Caco-2 (cell line): ENCODE results near the gene SOAT2. TPM values are rescaled to one million over a fixed set of nuclear protein-coding genes. Genes with fewer than 3 reads are reported as not detected.

Source experiments
- BruUV-seq: library from RNA; stranded (reverse); fragments of 400-500 nt; replicated peaks from 2 replicates; lab custom pipeline; 2021; lab: Mats Ljungman, UMichigan
- CTCF ChIA-PET: fragments of 300-600 bp; sonication (Branson Sonifier 250); formaldehyde crosslinking; loops from one replicate; lab custom pipeline; 2022; ENCODE audit warnings: antibody characterized with exemption; lab: Charles Lee
- POLR2A ChIA-PET: fragments of 300-600 bp; sonication (Branson Sonifier 250); formaldehyde crosslinking; loops from one replicate; lab custom pipeline; 2022; ENCODE audit warnings: antibody characterized with exemption; lab: Charles Lee
- DNase-seq, 2 experiments: peaks; one replicate each; pipeline versions ENCODE4 v3.0.0 to v3.0.0-alpha.2; 2020 to 2022
- H3K27me3 ChIP-seq: replicated peaks from 2 replicates; pipeline ENCODE4 v1.6.0; 2011; ENCODE audit warnings: low read length; ENCODE audit not compliant: control insufficient read depth, insufficient read depth
- H3K36me3 ChIP-seq: 2 replicates; pipeline ENCODE4 v1.5.1; 2011; ENCODE audit warnings: low read length; ENCODE audit not compliant: control insufficient read depth, insufficient read depth
- H3K4me1 ChIP-seq: fragments of 250-450 bp; sonication (Bioruptor Pico); 2 replicates; pipeline ENCODE4 v1.5.1; 2020; ENCODE audit warnings: mild to moderate bottlenecking
- H3K4me3 ChIP-seq: 2 replicates; pipeline ENCODE4 v1.5.1; 2011; ENCODE audit warnings: low read depth, mild to moderate bottlenecking, control low read depth, low read length
- H3K9me3 ChIP-seq: fragments of 250-450 bp; sonication (Bioruptor Pico); 2 replicates; pipeline ENCODE4 v1.5.1; 2020; ENCODE audit warnings: mild to moderate bottlenecking, moderate library complexity
- H3K27ac Mint-ChIP-seq: one replicate; pipeline ENCODE4 v1.8.0; 2022; ENCODE audit warnings: mixed read lengths; ENCODE audit not compliant: unreplicated experiment
- H3K27me3 Mint-ChIP-seq: one replicate; pipeline ENCODE4 v1.8.0; 2022; ENCODE audit warnings: mixed read lengths; ENCODE audit not compliant: insufficient read depth, unreplicated experiment
- H3K36me3 Mint-ChIP-seq: one replicate; pipeline ENCODE4 v1.8.0; 2022; ENCODE audit warnings: mild to moderate bottlenecking, mixed read lengths; ENCODE audit not compliant: insufficient read depth, unreplicated experiment
- H3K4me1 Mint-ChIP-seq: one replicate; pipeline ENCODE4 v1.8.0; 2022; ENCODE audit warnings: low read depth, mixed read lengths; ENCODE audit not compliant: unreplicated experiment
- H3K4me3 Mint-ChIP-seq: one replicate; pipeline ENCODE4 v1.8.0; 2022; ENCODE audit warnings: mild to moderate bottlenecking, moderate library complexity, mixed read lengths; ENCODE audit not compliant: unreplicated experiment
- H3K9me3 Mint-ChIP-seq: one replicate; pipeline ENCODE4 v1.8.0; 2022; ENCODE audit warnings: mixed read lengths; ENCODE audit not compliant: unreplicated experiment
- intact Hi-C: fragments of 100-400 bp; cut with micrococcal nuclease; formaldehyde crosslinking; loops from one replicate; pipeline ENCODE4 v1.10.0; 2022; ENCODE audit not compliant: unreplicated experiment
- total RNA-seq: library from RNA; stranded (reverse); gene quantifications from 2 replicates; pipeline ENCODE4 v1.2.3, GENCODE V29; 2022
- TF ChIP-seq, protein P1 (sequence below), 2 experiments: fragments of 200-600 bp in 1 of 2; IDR thresholded peaks; 1 replicate in 1 of 2; 2 replicates in 1 of 2; pipeline versions ENCODE4 v1.5.1 to v1.8.0; 2011 to 2022; ENCODE audit warnings: antibody characterized with exemption in 1 of 2, control low read depth in 1 of 2, inconsistent platforms in 1 of 2, low read depth in 1 of 2, low read length in 1 of 2, mild to moderate bottlenecking in 1 of 2, moderate library complexity in 1 of 2; ENCODE audit not compliant: insufficient read depth in 1 of 2, severe bottlenecking in 1 of 2, unreplicated experiment in 1 of 2

Gene SOAT2
- total RNA-seq, 1 experiment from 2014 or later = 6.5 TPM

GRCh38 chr12:53113136-53113705 is 9.9 kb downstream of the SOAT2 start:
- Mint-ChIP-seq H3K4me1 (peaks cover under 1% of the 10 kb centered on the region), H3K36me3 (peaks cover 7% of the 10 kb centered on the region), H3K27me3 (no peaks in the 10 kb centered on the region), H3K27ac (peak overlapping the region; percentile 17), H3K4me3 (peak overlapping the region; percentile 72), H3K9me3 (no peaks in the 10 kb centered on the region)
- Histone ChIP-seq H3K4me3 (peak overlapping the region; percentile 45), H3K36me3 (no peaks in the 10 kb centered on the region), H3K9me3 (0 out of 2 replicates have a peak, but pooled peaks cover 3% of the 10 kb centered on the region), H3K4me1 (peaks cover 26% of the 10 kb centered on the region), H3K27me3 (no peaks in the 10 kb centered on the region)
- TF ChIP-seq, protein P1, sequence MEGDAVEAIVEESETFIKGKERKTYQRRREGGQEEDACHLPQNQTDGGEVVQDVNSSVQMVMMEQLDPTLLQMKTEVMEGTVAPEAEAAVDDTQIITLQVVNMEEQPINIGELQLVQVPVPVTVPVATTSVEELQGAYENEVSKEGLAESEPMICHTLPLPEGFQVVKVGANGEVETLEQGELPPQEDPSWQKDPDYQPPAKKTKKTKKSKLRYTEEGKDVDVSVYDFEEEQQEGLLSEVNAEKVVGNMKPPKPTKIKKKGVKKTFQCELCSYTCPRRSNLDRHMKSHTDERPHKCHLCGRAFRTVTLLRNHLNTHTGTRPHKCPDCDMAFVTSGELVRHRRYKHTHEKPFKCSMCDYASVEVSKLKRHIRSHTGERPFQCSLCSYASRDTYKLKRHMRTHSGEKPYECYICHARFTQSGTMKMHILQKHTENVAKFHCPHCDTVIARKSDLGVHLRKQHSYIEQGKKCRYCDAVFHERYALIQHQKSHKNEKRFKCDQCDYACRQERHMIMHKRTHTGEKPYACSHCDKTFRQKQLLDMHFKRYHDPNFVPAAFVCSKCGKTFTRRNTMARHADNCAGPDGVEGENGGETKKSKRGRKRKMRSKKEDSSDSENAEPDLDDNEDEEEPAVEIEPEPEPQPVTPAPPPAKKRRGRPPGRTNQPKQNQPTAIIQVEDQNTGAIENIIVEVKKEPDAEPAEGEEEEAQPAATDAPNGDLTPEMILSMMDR (IDR thresholded peaks at IDR 0.05; ENCODE audit: insufficient read depth in 1 of 2, low read depth in 1 of 2, low read length in 1 of 2, severe bottlenecking in 1 of 2, unreplicated experiment in 1 of 2) = no peak
- intact Hi-C loops = no loop called here
- ChIA-PET CTCF (no interaction called here), POLR2A (no interaction called here)
- TSS peak; percentile 51 for BruUV-seq
- DNase-seq = no peak

DNA sequence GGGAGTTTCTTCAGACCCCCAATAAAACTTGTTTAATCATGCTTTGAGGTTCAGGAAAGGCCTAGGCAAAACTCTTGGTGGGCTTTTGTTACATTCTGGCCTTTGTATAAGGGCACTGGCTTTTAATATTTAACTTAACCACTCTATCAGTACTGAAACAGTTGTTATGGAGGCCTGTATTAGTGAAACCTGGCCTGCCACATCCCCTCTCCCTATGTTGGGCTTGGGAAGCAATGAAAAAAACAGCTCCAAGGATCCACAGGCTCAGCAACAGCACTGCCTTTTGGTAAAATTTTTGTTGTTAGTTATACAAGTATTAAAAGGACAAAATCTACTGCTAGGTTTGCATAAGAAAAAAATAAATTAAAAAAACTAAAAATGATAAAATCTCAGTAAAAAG is 10.7 kb downstream of the SOAT2 start:
- no peaks in the 10 kb centered on the region for H3K9me3 Mint-ChIP-seq
- POLR2A ChIA-PET = no interaction called here
- peak overlapping the region; percentile 72 for H3K4me3 Mint-ChIP-seq
- no peaks in the 10 kb centered on the region for H3K27me3 ChIP-seq
- H3K36me3 Mint-ChIP-seq = peaks cover 7% of the 10 kb centered on the region
- no TSS peak for BruUV-seq
- intact Hi-C loops = no loop called here
- TF ChIP-seq, protein P1 (IDR thresholded peaks at IDR 0.05; ENCODE audit: insufficient read depth in 1 of 2, low read depth in 1 of 2, low read length in 1 of 2, severe bottlenecking in 1 of 2, unreplicated experiment in 1 of 2) = no peak
- peak overlapping the region; percentile 17 for H3K27ac Mint-ChIP-seq
- no peaks in the 10 kb centered on the region for H3K27me3 Mint-ChIP-seq
- H3K4me1 Mint-ChIP-seq = peaks cover 5% of the 10 kb centered on the region
- CTCF ChIA-PET = interaction anchor here (0.8 kb wide), 1 partner anchor 35 kb away, joined by 7 read pairs; the partner anchor contains the start of gene SPRYD3
- 0 out of 2 replicates have a peak, but pooled peaks cover 3% of the 10 kb centered on the region for H3K9me3 ChIP-seq
- H3K36me3 ChIP-seq = no peaks in the 10 kb centered on the region
- peaks cover 21% of the 10 kb centered on the region for H3K4me1 ChIP-seq
- H3K4me3 ChIP-seq = no peak overlapping the region
- DNase-seq = peak; percentile 28 to 55

- Mint-ChIP-seq H3K4me1 (peaks cover 5% of the 10 kb centered on the region), H3K36me3 (peaks cover 7% of the 10 kb centered on the region), H3K27me3 (no peaks in the 10 kb centered on the region), H3K4me3 (no peak overlapping the region), H3K27ac (no peak overlapping the region), H3K9me3 (no peaks in the 10 kb centered on the region)
- no peak overlapping the region for H3K4me3 ChIP-seq
- intact Hi-C loops = no loop called here
- H3K9me3 ChIP-seq = 0 out of 2 replicates have a peak, but pooled peaks cover 2% of the 10 kb centered on the region
- peaks cover 21% of the 10 kb centered on the region for H3K4me1 ChIP-seq
- no peaks in the 10 kb centered on the region for H3K36me3 ChIP-seq
- H3K27me3 ChIP-seq = no peaks in the 10 kb centered on the region
- CTCF ChIA-PET = interaction anchor here (0.6 to 0.7 kb wide), 2 partner anchors 13 to 49 kb away, joined by 3 to 4 read pairs; no protein-coding TSS in a partner anchor
- no TSS peak for BruUV-seq
- POLR2A ChIA-PET = no interaction called here
- peak in 1 of 2 experiments; percentile 42 for DNase-seq
- TF ChIP-seq, protein P1 (IDR thresholded peaks at IDR 0.05; ENCODE audit: insufficient read depth in 1 of 2, low read depth in 1 of 2, low read length in 1 of 2, severe bottlenecking in 1 of 2, unreplicated experiment in 1 of 2) = no peak
Measured at GRCh38 chr12:53115112-53115890, 12.0 kb downstream of the SOAT2 start.
